HCT116 (cell line): ENCODE data around the gene SPSB2.

Experiments
- ATF3 ChIP-seq: IDR thresholded peaks from 2 replicates; pipeline ENCODE4 v1.6.1; 2012
- CEBPB ChIP-seq: IDR thresholded peaks from 2 replicates; pipeline ENCODE4 v1.6.1; 2012; ENCODE audit warnings: low read depth
- CTCF ChIP-seq, 3 experiments: fragments of 200-600 bp in 1 of 3; sonication (generic) in 1 of 3; IDR thresholded peaks in 2 of 3; conservative IDR thresholded peaks in 1 of 3; 2 replicates each; pipeline ENCODE4 v1.5.1; 2012 to 2017; ENCODE audit warnings: low read depth in 2 of 3, low read length in 2 of 3, antibody characterized with exemption in 1 of 3, borderline replicate concordance in 1 of 3, control low read depth in 1 of 3, mild to moderate bottlenecking in 1 of 3, mixed read lengths in 1 of 3, mixed run types in 1 of 3, moderate library complexity in 1 of 3; ENCODE audit not compliant: insufficient read depth in 1 of 3
- EZH2 ChIP-seq: fragments of 200-600 bp; sonication (generic); IDR thresholded peaks from 2 replicates; pipeline ENCODE4 v1.6.1; 2017; ENCODE audit warnings: antibody characterized with exemption, mixed run types
- EZH2phosphoT487 ChIP-seq: fragments of 200-600 bp; IDR thresholded peaks from 2 replicates; pipeline ENCODE4 v1.6.1; 2018; ENCODE audit warnings: antibody characterized with exemption, borderline replicate concordance
- FOSL1 ChIP-seq: IDR thresholded peaks from 2 replicates; pipeline ENCODE4 v1.6.1; 2012; ENCODE audit warnings: low read depth
- JUND ChIP-seq: IDR thresholded peaks from 2 replicates; pipeline ENCODE4 v1.6.1; 2012
- POLR2A ChIP-seq: IDR thresholded peaks from 2 replicates; pipeline ENCODE4 v1.7.0; 2011; ENCODE audit warnings: borderline replicate concordance; ENCODE audit not compliant: insufficient read depth, insufficient read length; ENCODE audit errors: extremely low read depth
- SIN3A ChIP-seq: IDR thresholded peaks from 2 replicates; pipeline ENCODE4 v1.6.1; 2012; ENCODE audit warnings: low read depth
- SP1 ChIP-seq: IDR thresholded peaks from 2 replicates; pipeline ENCODE4 v1.6.1; 2012; ENCODE audit warnings: low read depth
- TCF7L2 ChIP-seq: IDR thresholded peaks from 2 replicates; pipeline ENCODE4 v1.7.0; 2011; ENCODE audit warnings: borderline replicate concordance, inconsistent platforms; ENCODE audit not compliant: insufficient read depth, insufficient read length; ENCODE audit errors: extremely low read depth
- YY1 ChIP-seq: IDR thresholded peaks from 2 replicates; pipeline ENCODE4 v1.6.1; 2011; ENCODE audit warnings: low read length, low read depth, moderate library complexity, mild to moderate bottlenecking; ENCODE audit not compliant: insufficient replicate concordance; ENCODE audit errors: extremely low read depth
- ZNF274 ChIP-seq: fragments of 200-500 bp; sonication (Bioruptor generic); IDR thresholded peaks from 2 replicates; pipeline ENCODE4 v1.6.1; 2014; ENCODE audit warnings: mild to moderate bottlenecking, low read depth, low read length, inconsistent platforms

GRCh38 chr12:6849976-6850560, 23.0 kb downstream of the SPSB2 start:
- TF ChIP-seq CEBPB (no peak), CTCF (IDR thresholded peaks at IDR 0.05 in 2 of 3, conservative IDR thresholded peaks at IDR 0.05 in 1 of 3; ENCODE audit: borderline replicate concordance in 1 of 3, insufficient read depth in 1 of 3, low read depth in 2 of 3, low read length in 2 of 3) (no peak), SIN3A (no peak), POLR2A (no peak), YY1 (no peak), EZH2phosphoT487 (no peak), TCF7L2 (no peak), SP1 (no peak), ATF3 (no peak), JUND (no peak), ZNF274 (no peak), EZH2 (no peak), FOSL1 (no peak)
